A673 (cell line): Measurements from ENCODE around the gene TRIAP1.

Experiments used
- CTCF ChIP-seq: fragments of 300-800, 200-600 bp; sonication (generic); conservative IDR thresholded peaks from 2 replicates; pipeline ENCODE4 v1.5.1; 2017; ENCODE audit warnings: low read depth, mild to moderate bottlenecking, antibody characterized with exemption, low read length, moderate library complexity, mixed read lengths
- EZH2 ChIP-seq: fragments of 200-600 bp; sonication (generic); IDR thresholded peaks from 2 replicates; pipeline ENCODE4 v1.6.1; 2017; ENCODE audit warnings: borderline replicate concordance, low read depth, mild to moderate bottlenecking, mixed read lengths, antibody characterized with exemption, low read length; ENCODE audit not compliant: poor library complexity, severe bottlenecking

- TF ChIP-seq CTCF (no peak), EZH2 (no peak)
Observed at GRCh38 chr12:120438495-120439198, 7.5 kb downstream of the TRIAP1 start.
